CD4-positive, alpha-beta T cell treated with Interferon gamma for 1 hour (primary cell): Measurements from ENCODE around the gene OR8G5.
"Not testable (repeated sequence)": the region's sequence is repeated elsewhere in the genome, so short reads cannot be mapped to it uniquely, and the experiment has no call there.

Source experiments
- DNase-seq: peaks from one replicate; pipeline ENCODE4 v3.0.0-alpha.2; 2020

The OR8G5 gene, protein sequence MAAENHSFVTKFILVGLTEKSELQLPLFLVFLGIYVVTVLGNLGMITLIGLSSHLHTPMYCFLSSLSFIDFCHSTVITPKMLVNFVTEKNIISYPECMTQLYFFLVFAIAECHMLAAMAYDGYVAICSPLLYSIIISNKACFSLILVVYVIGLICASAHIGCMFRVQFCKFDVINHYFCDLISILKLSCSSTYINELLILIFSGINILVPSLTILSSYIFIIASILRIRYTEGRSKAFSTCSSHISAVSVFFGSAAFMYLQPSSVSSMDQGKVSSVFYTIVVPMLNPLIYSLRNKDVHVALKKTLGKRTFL

GRCh38 chr11:124256076-124256475 is at the start of gene OR8G5:
TSS of gene OR8G5 (plus strand) at chr11:124256376. CDS start at chr11:124264932, 8,556 bp downstream.
- DNase-seq = no peak

DNA sequence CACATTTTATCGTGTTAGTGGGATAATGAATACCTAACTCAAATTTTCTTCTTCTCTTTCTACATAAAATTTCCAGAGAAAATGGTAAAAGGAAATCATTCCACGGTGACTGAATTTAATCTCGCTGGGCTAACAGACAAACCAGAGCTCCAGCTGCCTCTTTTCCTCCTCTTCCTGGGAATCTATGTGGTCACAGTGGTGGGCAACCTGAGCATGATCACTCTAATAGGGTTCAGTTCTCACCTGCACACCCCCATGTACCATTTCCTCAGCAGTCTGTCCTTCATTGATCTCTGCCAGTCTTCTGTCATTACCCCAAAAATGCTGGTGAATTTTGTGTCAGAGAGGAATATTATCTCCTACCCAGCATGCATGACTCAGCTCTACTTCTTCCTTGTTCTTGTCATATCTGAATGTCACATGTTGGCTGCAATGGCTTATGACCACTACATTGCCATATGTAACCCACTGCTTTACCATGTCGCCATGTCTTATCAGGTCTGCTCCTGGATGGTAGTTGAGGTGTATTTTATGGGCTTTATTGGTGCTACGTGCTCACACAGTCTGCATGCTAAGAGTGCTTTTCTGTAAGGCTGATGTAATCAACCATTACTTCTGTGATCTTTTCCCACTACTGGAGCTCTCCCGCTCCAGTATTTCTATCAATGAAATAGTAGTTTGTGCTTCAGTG is 48.9 kb upstream of the OR8G5 start:
- DNase-seq = no peak

- DNase-seq = no peak
Observed at GRCh38 chr11:124209824-124210357, 46.3 kb upstream of the OR8G5 start.

DNA sequence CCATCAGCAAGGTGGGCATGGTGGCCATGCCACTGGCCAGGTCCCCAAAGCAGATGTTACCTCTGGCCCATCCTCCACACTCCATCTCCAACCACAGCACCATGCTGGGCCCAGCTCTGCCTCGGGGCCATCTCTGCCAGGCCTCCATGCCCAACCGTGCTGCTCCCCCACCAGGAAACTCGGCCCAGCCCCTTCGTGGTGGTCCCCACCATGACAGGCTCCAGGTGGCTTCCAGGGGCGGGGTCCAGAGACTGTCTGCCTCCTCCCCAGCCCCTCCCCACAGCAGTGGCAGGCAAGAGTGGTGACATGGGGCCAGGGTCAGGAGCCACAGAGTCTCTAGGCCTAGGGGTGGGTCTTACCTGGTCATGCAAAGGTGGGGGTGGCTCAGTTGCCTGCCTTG is 45.8 kb upstream of the OR8G5 start:
- DNase-seq = no peak

DNA sequence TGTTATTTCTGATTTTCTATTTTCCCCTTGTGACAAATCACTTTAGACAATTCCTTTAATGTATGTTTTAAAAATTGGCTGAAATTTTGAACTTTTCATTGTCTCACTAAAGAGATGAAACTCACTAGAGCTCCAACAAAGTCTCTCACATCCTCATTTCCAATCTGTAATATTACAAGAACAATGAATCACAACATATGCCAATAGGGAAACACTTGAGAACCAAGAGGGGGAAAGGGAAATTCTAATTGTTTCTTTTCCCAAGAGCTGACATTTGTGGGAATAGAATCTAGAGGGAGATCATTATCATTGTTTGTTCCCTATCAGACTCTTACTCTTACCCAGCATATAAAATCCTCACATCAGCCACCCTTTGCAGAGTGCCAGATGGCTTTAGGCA is 44.9 kb upstream of the OR8G5 start:
- DNase-seq = no peak

GRCh38 chr11:124214027-124214426 is 42.1 kb upstream of the OR8G5 start:
- no peak for DNase-seq

DNA sequence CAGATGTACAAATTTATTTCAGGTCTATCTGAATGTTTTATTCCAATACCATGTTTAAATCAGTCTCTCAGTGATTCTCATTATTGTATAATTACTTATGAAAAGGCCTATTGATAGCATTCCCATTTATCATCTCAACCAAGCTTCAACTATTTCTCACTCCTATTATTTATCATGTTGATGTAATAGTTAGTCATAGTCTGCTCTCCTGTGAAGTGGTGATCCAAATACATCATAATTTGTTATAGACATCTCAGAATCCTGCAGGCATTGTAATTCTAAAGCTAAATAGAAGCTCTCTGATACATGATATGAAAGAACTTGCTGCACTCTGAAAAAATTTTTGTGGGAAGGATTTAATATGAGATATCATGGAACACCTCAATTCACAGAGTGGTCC is 37.0 kb upstream of the OR8G5 start:
- no peak for DNase-seq

DNA sequence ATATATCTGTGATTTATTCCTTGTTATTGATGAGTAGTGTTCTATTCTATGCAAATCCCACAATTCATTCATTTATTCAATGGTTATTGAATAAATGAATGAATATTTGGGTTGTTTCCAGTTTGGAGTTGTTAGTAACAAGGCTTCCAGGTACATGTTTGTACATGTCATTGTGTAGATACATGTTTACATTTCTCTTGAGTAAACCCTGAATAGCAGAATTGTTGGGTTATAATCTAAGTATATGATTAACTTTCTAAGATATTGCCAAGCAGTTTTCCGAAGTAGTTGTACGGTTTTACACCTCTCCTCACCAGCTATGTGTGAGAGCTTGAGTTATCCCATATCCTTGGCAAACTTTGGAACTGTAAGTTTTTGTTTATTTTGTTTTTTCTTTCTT is 33.8 kb upstream of the OR8G5 start:
- DNase-seq = no peak

GRCh38 chr11:124224618-124225423 is 31.4 kb upstream of the OR8G5 start:
- DNase-seq = peak; percentile 24

DNA sequence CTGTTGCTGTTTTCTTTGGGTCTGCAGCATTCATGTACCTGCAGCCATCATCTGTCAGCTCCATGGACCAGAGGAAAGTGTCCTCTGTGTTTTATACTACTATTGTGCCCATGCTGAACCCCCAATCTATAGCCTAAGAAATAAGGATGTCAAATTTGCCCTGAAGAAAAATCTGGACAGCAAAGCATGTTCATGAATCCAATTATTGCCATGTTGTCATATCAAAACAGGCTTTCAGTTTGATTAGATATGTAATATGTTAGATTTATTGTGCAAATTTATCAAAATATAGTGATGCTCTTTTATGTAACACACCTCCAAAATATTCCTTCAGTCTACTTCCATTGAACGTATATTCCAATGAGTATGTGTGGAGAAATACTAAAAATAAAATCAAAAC is 30.7 kb upstream of the OR8G5 start:
- no peak for DNase-seq

DNA sequence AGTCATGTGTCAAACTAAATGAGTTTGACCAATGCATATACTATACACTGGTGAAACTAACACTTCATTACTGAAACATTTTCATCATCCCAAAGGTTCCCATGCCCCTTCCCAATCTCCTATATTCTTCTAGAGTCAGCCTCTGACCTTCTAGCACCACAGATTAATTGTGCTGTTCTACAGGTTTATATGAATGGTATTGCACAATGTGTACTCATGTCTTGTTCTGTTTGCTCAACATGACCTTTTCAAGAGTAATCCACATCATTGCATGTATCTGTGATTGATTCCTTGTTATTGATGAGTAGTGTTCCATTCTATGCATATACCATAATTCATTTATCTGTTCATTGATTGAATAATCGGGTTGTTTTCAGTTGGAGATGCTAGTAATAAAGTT is 22.8 kb upstream of the OR8G5 start:
- DNase-seq = no peak

- no peak for DNase-seq
Observed at GRCh38 chr11:124238512-124238911, 17.7 kb upstream of the OR8G5 start.

DNA sequence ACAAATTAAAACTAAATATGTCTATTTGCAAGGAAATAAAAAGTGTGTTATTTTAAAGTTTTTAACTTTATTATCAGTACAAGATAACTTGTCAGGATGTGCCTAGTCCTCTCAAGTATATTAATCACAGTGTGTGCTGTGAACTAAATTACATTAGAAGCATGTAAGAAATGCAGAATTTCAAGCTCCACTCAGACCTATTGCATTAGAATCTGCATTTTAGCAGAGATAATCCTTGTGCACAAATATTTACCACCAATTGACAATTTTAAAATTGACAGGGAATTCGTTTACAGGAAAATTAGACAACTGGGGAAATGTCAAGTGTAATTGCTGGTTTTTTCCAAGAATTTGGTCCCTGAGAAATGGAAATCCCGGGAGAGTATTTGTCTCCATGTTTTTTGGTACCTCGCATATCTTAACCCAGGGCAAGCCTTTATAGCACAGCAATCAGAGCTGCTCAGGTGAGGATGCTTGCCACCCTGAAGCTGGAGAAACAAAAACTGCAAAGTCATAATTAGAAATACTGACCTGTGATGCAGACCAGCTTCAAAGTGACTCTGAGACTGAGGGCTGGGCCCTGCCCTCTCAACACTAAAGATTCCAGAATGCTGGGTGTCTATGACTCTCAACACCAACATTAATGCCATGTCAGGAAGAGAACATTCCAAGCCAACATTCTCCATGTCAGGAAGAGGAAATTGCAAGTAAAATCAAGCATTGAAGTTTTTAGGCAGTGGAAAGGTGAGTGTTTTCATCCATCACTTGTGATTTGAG is 15.4 kb upstream of the OR8G5 start, which contains the start of gene OR8G1:
OR8G1 (plus strand) TSS at position 475 of the 777 bp plus-strand sequence. CDS start 8,581 bp downstream, outside the sequence.
- no peak for DNase-seq

GRCh38 chr11:124249869-124250268 is 6.3 kb upstream of the OR8G5 start:
- not testable (repeated sequence) for DNase-seq

GRCh38 chr11:124265041-124265440 is 8.9 kb downstream of the OR8G5 start:
- not testable (repeated sequence) for DNase-seq

DNA sequence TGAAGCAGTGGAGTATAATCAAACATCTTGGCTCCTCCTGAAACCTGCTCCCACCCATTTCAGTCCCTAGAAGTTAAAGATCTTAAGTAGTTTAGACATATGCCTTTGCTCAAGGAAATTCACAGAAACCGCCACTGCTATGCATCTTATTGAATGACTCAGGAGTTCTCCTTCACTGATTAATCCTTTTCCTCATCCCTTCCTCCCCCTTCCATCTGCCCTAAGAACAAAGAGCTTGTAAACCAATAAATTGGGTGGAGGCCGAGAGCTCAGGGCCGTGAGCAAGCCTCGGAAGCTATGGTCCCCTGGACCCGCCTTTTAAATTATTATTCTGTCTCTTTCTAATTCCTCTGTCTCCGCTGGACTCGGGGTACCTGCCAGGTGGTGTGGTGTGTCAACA is 14.7 kb downstream of the OR8G5 start:
- not testable (repeated sequence) for DNase-seq

- no peak for DNase-seq
Observed at GRCh38 chr11:124274000-124274399, 17.8 kb downstream of the OR8G5 start.

DNA sequence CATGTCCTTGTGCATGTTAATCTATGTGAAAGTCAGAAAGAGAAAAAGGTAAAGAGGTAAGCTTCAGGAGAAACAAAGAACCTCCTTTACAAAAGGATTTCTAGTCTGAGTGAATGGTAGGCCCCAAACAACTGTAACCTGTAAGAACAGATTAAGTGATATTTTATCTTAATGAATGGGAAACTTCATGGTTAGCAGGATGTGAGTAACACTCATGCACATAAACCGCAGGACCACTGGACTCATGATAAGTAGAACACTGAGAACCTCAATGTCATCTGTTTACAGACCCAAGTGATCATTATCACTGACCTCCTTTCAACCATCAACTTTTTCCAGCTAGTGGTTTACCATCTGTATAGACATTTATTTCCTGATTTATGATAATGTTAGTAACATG is 19.9 kb downstream of the OR8G5 start:
- no peak for DNase-seq

DNA sequence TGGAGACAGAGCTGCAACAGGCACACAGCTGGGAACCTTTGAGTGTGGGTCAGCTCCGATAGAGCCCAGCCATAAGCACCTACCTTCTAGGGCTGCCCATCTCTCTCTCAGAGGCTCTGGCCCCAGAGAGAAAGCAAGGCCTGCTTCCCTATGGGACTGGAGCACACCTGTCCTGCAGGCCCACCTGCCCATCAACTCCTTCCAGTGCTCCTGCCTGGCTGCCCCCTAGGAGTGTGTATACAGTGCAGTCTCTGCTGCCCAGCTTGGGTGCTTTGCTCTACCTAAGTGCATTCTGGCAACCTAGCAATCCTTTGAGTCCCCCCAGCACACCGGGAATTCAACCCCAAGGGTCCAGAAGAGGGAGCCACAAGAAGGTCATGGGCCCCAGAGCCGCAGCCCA is 21.0 kb downstream of the OR8G5 start:
- DNase-seq = no peak

GRCh38 chr11:124277804-124278203 is 21.6 kb downstream of the OR8G5 start:
- no peak for DNase-seq

- DNase-seq = no peak
Observed at GRCh38 chr11:124278261-124278660, 22.1 kb downstream of the OR8G5 start.

DNA sequence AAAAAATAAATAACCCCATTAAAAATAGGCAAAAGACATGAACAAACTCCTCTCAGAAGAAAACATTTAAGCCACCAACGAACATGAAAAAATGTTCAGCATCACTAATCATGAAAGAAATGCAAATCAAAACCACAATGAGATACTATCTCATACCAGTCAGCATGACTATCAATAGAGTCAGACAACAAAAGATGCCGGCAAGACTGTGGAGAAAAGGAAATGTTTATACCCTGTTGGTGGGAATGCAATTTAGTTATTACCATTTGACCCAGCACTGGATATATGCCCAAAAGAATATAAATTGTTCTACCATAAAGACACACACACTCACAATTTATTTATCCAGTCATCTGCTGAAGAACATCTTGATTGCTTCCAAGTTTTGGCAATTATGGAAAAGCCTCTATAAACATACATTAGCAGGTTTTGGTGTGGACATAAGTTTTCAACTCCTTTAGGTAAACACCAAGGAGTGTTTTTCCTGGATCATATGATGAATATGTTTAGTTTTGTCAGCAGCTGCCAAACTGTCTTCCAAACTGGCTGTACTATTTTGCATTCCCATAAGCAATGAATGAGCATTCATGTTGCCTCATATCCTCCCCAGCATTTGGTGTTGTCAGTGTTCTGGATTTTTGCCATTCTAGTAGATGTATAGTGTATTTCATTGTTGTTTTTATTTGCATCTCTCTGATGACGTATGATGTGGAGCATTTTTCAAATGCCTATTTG is 29.6 kb downstream of the OR8G5 start:
- DNase-seq = no peak
